Body of pancreas (tissue), 4 donors: ENCODE measurements around the gene LSAMP.

Experiments
- CTCF ChIP-seq, 7 experiments: fragments of 450-650 bp in 4 of 7; fragments of 200-600 bp in 3 of 7; sonication (generic) in 3 of 7; IDR thresholded peaks; one replicate each; pipeline ENCODE4 v1.5.1; 2016 to 2019; ENCODE audit warnings: antibody characterized with exemption in 7 of 7
- POLR2A ChIP-seq, 3 donors: fragments of 450-650 bp; IDR thresholded peaks; one replicate each; pipeline ENCODE4 v1.6.1; 2016; ENCODE audit warnings: antibody characterized with exemption in 3 of 3, mild to moderate bottlenecking in 2 of 3

GRCh38 chr3:115975796-115976195 lies 469.5 kb downstream of the LSAMP start:
- TF ChIP-seq CTCF (IDR thresholded peaks at IDR 0.05) (no peak), POLR2A (IDR thresholded peaks at IDR 0.05) (no peak)
